UCSD-AML1 (cell line): Measurements from ENCODE around the gene CACNB2.
"Not testable (repeated sequence)": the region's sequence is repeated elsewhere in the genome, so short reads cannot be mapped to it uniquely, and the experiment has no call there.

Experiments
- DNase-seq: peaks from one replicate; lab custom pipeline; 2025; ENCODE audit not compliant: unreplicated experiment; lab: John Stamatoyannopoulos, UW

The CACNB2 gene

GRCh38 chr10:18438361-18439126, 298.3 kb downstream of the CACNB2 start:
- DNase-seq, result no peak

- no peak for DNase-seq
These were observed 299.4 kb downstream of the CACNB2 start for GRCh38 chr10:18439601-18440000.

- not testable (repeated sequence) for DNase-seq
These were observed 305.4 kb downstream of the CACNB2 start for GRCh38 chr10:18445635-18446034.

- no peak for DNase-seq
These were observed 306.0 kb downstream of the CACNB2 start for GRCh38 chr10:18446205-18446604.

GRCh38 chr10:18449611-18450026, 309.4 kb downstream of the CACNB2 start:
- DNase-seq, result peak; percentile 16

- DNase-seq, result no peak
These were observed 310.1 kb downstream of the CACNB2 start for GRCh38 chr10:18450298-18450697.

GRCh38 chr10:18455086-18455884, 315.1 kb downstream of the CACNB2 start:
- no peak for DNase-seq

- DNase-seq, result no peak
These were observed 316.8 kb downstream of the CACNB2 start for GRCh38 chr10:18456984-18457383.

- no peak for DNase-seq
These were observed 319.8 kb downstream of the CACNB2 start for GRCh38 chr10:18460032-18460431.

GRCh38 chr10:18463673-18464211, 323.5 kb downstream of the CACNB2 start:
- no peak for DNase-seq

- DNase-seq, result no peak
These were observed 328.9 kb downstream of the CACNB2 start for GRCh38 chr10:18469125-18469524.

GRCh38 chr10:18472977-18473376, 332.8 kb downstream of the CACNB2 start:
- DNase-seq, result no peak

- DNase-seq, result no peak
These were observed 333.3 kb downstream of the CACNB2 start for GRCh38 chr10:18473424-18474117.

GRCh38 chr10:18474118-18474455, 333.9 kb downstream of the CACNB2 start:
- no peak for DNase-seq

- DNase-seq, result no peak
These were observed 335.9 kb downstream of the CACNB2 start for GRCh38 chr10:18476076-18476647.

- no peak for DNase-seq
These were observed 338.1 kb downstream of the CACNB2 start for GRCh38 chr10:18478354-18478753.

- DNase-seq, result no peak
These were observed 339.3 kb downstream of the CACNB2 start for GRCh38 chr10:18479502-18479901.

- no peak for DNase-seq
These were observed 343.4 kb downstream of the CACNB2 start for GRCh38 chr10:18483516-18484186.

GRCh38 chr10:18486438-18486837, 346.2 kb downstream of the CACNB2 start:
- no peak for DNase-seq

GRCh38 chr10:18490755-18491154, 350.5 kb downstream of the CACNB2 start:
- DNase-seq, result no peak
